Stomach (tissue), 4 donors: ENCODE data around the gene ISG15.

ENCODE experiments used
- EP300 ChIP-seq: sonication (generic); formaldehyde crosslinking; IDR thresholded peaks from one replicate; pipeline ENCODE4 v1.6.1; 2017; ENCODE audit warnings: antibody characterized with exemption
- POLR2A ChIP-seq, 4 donors: fragments of 450-650 bp; IDR thresholded peaks; one replicate each; pipeline ENCODE4 v1.6.1; 2016; ENCODE audit warnings: antibody characterized with exemption in 4 of 4, control low read depth in 2 of 4, mild to moderate bottlenecking in 1 of 4, moderate library complexity in 1 of 4
- POLR2AphosphoS5 ChIP-seq, 3 donors: sonication (generic); formaldehyde crosslinking; IDR thresholded peaks; one replicate each; pipeline ENCODE4 v1.6.1; 2016; ENCODE audit warnings: antibody characterized with exemption in 3 of 3
- TF ChIP-seq, protein P1 (sequence below), 7 experiments: fragments of 450-650 bp in 4 of 7; fragments of 200-600 bp in 3 of 7; sonication (generic) in 3 of 7; IDR thresholded peaks; one replicate each; pipeline ENCODE4 v1.5.1; 2016 to 2019; ENCODE audit warnings: antibody characterized with exemption in 7 of 7, control low read depth in 2 of 7, mild to moderate bottlenecking in 1 of 7

DNA sequence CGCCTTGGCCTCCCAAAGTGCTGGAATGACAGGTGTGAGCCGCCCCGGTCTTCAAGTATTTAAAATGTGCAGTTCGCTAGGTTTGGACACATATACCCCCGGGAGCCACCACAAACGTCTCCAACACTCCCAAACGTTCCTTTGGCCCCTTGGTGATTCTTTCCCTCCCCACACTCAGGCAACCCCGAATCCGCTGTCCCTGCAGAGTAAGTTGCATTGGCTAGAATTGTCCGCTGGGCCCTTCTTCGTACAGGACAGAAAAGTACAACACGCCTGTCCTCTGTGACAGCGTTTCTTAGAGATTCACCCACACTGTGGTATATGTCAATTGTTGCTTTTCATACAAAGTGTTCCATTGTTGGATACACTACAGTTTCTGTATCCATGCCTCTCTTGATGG, 28.2 kb upstream of the ISG15 start:
- TF ChIP-seq, protein P1, sequence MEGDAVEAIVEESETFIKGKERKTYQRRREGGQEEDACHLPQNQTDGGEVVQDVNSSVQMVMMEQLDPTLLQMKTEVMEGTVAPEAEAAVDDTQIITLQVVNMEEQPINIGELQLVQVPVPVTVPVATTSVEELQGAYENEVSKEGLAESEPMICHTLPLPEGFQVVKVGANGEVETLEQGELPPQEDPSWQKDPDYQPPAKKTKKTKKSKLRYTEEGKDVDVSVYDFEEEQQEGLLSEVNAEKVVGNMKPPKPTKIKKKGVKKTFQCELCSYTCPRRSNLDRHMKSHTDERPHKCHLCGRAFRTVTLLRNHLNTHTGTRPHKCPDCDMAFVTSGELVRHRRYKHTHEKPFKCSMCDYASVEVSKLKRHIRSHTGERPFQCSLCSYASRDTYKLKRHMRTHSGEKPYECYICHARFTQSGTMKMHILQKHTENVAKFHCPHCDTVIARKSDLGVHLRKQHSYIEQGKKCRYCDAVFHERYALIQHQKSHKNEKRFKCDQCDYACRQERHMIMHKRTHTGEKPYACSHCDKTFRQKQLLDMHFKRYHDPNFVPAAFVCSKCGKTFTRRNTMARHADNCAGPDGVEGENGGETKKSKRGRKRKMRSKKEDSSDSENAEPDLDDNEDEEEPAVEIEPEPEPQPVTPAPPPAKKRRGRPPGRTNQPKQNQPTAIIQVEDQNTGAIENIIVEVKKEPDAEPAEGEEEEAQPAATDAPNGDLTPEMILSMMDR (IDR thresholded peaks at IDR 0.05): no peak
- TF ChIP-seq EP300 (no peak), POLR2A (IDR thresholded peaks at IDR 0.05) (no peak), POLR2AphosphoS5 (IDR thresholded peaks at IDR 0.05) (no peak)
